ENCODE measurements around the gene SLC17A9.
"Not testable (repeated sequence)": the region's sequence is repeated elsewhere in the genome, so short reads cannot be mapped to it uniquely, and the experiment has no call there.

DNA sequence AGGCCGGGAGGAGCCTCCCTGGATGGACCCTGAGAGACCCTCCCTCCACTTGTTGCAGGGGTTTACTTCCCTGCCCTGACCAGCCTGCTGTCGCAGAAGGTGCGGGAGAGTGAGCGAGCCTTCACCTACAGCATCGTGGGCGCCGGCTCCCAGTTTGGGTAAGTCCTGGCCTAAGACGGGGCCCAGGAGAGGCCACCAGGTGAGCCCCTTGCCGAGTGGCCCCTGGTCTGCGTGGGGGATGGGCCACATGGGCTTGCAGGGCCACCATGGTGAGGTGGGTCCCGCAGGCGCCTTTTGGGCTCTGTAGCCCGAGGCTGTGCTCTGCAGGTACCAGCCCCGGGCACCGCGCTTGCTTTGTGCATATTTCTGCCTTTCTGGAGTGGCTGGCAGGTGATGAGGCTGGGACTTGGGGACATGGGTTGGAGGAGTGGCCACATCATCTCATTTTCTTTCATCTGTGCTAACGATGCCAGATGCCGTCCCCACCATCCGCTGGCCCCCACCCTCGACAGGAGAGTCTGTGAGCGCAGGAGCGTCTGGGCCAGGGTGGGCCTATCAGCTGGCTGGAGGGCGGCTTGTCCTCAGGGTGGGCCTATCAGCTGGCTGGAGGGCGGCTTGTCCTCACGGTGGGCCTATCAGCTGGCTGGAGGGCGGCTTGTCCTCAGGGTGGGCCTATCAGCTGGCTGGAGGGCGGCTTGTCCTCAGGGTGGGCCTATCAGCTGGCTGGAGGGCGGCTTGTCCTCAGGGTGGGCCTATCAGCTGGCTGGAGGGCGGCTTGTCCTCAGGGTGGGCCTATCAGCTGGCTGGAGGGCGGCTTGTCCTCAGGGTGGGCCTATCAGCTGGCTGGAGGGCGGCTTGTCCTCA, 8.2 kb downstream of the SLC17A9 start:
- TF ChIP-seq, protein P1, sequence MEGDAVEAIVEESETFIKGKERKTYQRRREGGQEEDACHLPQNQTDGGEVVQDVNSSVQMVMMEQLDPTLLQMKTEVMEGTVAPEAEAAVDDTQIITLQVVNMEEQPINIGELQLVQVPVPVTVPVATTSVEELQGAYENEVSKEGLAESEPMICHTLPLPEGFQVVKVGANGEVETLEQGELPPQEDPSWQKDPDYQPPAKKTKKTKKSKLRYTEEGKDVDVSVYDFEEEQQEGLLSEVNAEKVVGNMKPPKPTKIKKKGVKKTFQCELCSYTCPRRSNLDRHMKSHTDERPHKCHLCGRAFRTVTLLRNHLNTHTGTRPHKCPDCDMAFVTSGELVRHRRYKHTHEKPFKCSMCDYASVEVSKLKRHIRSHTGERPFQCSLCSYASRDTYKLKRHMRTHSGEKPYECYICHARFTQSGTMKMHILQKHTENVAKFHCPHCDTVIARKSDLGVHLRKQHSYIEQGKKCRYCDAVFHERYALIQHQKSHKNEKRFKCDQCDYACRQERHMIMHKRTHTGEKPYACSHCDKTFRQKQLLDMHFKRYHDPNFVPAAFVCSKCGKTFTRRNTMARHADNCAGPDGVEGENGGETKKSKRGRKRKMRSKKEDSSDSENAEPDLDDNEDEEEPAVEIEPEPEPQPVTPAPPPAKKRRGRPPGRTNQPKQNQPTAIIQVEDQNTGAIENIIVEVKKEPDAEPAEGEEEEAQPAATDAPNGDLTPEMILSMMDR (IDR thresholded peaks at IDR 0.05; ENCODE audit: insufficient read depth, low read depth, low read length): not testable (repeated sequence)
- not testable (repeated sequence) for TF ChIP-seq EZH2 (IDR thresholded peaks at IDR 0.05; ENCODE audit: insufficient read depth, low read length)
